ENCODE measurements around the gene RORC.
A peak's percentile ranks its signal among the peaks of the same experiment; 100 is the strongest.

RORC gene

DNA sequence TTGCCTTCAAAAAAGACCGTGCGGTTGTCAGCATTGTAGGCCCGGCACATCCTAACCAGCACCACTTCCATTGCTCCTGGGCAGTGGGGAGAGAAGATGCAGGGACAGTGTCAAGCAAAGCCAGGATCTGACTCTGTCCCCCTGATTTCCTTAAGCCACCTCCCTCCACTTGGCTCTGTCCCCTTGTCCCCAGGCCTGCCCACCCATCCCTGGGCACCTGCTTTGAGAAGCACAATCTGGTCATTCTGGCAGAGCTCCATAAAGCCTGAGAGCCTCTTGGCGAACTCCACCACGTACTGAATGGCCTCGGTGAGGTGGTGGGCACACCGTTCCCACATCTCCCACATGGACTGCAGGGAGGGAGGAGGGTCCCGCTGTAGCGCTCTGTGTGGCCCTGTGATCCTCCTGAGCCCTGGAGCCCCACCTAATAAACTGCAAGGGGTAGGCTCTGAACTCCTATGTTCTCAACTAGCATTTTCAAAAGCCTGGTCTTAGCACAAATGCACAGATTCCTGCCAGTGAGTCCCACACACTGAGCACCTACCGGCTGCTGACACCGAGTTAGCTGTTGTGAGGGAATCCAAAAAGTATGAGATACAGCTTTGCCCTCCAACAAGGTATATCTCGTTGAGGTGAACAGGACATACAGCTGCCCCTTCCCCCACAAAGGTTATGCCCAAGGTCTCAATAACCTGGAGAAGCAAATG is 18.2 kb downstream of the RORC start:
- H3K4me3 ChIP-seq (ENCODE audit: low read length), result no peak overlapping the region
- peaks cover 7% of the 10 kb centered on the region for H3K4me1 ChIP-seq (ENCODE audit: insufficient read depth, low read length)
- H3K9ac ChIP-seq (ENCODE audit: low read depth, low read length), result no peak overlapping the region
- no peak overlapping the region for H3K27ac ChIP-seq (ENCODE audit: low read depth, low read length)
- H3K27me3 ChIP-seq (ENCODE audit: insufficient read depth, low read length), result no peaks in the 10 kb centered on the region
- WGBS, result 91% methylated on average over 12 of the region's 12 CpGs
- no peaks in the 10 kb centered on the region for H3K36me3 ChIP-seq (ENCODE audit: insufficient read depth, low read length)
- H3K9me3 ChIP-seq (ENCODE audit: insufficient read depth, low read depth, low read length), result no peaks in the 10 kb centered on the region

DNA sequence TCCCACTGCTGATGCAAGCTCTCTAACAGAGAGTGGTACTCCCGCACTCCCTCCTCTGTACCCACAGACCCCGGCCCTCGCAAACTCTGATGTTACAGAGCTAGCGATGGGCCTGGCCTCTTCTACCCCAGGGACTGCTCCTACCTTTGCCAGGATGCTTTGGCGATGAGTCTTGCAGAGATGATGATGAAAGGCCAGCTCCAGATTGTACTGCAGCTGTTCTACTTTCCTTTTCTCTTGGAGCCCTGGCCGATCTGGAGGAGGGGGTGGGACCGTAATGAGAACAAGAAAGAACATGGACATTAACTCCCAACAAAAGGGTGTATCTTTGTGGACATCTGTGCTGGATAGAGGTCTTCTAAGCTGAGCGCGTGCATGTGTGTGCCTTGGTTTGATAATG is 20.4 kb downstream of the RORC start:
- no peaks in the 10 kb centered on the region for H3K36me3 ChIP-seq (ENCODE audit: insufficient read depth, low read length)
- WGBS, result 88% methylated on average over 8 of the region's 9 CpGs
- H3K9me3 ChIP-seq (ENCODE audit: insufficient read depth, low read depth, low read length), result no peaks in the 10 kb centered on the region
- no peak overlapping the region for H3K9ac ChIP-seq (ENCODE audit: low read depth, low read length)
- H3K27me3 ChIP-seq (ENCODE audit: insufficient read depth, low read length), result no peaks in the 10 kb centered on the region
- no peak overlapping the region for H3K4me3 ChIP-seq (ENCODE audit: low read length)
- peaks cover 7% of the 10 kb centered on the region for H3K4me1 ChIP-seq (ENCODE audit: insufficient read depth, low read length)
- no peak overlapping the region for H3K27ac ChIP-seq (ENCODE audit: low read depth, low read length)

DNA sequence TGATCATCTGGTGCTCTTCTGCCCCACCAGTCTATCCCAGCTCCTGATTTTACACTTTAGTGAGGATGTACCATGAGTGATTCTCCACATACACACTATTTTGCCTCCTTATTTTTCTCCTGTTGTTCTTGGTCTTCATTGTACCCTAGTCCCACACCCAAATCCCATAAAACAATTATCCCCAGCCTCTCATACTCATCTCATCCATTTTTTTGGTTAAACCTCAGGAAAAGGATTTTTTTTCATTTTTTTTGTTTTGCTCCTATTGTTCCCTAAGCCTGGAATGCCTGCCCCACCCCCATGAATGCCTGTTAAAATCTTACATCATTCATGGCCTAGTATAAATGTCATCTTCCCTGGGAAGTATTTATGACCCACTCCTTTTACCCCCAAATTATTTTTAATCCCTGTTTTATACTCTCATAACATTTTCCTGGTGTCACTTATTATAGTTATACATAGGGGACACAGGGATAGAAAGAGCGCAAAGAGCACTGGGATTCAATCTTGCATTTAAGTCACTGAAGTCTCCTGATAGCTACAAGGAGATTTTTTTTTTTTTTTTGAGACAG is 21.5 kb downstream of the RORC start:
- WGBS, result 100% methylated on average over 1 of the region's 1 CpG
- Histone ChIP-seq H3K4me1 (ENCODE audit: insufficient read depth, low read length) (peaks cover 7% of the 10 kb centered on the region), H3K9me3 (ENCODE audit: insufficient read depth, low read depth, low read length) (no peaks in the 10 kb centered on the region), H3K4me3 (ENCODE audit: low read length) (no peak overlapping the region), H3K36me3 (ENCODE audit: insufficient read depth, low read length) (no peaks in the 10 kb centered on the region), H3K27me3 (ENCODE audit: insufficient read depth, low read length) (no peaks in the 10 kb centered on the region), H3K27ac (ENCODE audit: low read depth, low read length) (0 out of 2 replicates have a peak overlapping the region, but pooled peaks have one; percentile 11), H3K9ac (ENCODE audit: low read depth, low read length) (no peak overlapping the region)

DNA sequence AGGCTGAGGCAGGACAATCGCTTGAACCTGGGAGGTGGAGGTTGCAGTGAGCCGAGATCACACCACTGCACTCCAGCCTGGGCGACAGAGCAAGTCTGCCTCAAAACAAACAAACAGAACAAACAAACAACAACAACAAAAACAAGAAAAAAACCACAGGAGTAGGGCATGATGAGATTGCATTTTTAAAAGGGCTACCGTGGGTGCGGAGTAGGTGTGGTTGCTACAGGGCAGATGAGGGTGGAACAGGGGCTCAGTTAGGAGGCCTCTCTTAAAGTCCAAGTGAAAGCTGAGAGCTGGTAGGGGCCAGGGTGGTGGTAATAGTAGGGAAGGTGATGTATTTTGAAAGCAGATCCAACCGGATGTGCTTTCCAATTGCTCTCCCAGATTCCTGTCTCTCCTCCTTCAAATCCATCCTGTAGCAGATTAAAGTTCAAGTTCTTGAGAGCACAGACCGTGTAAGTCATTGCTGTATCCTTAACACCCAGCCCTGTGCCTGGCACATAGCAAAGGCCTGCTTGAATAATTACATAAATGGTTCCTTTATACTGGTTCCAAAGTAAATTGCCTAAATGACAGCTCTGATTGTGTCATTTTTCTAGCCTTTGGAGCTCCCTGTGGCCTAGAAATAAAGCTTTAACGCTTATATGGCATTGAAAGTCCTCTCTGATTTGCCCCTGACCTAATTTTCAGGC is 22.2 kb downstream of the RORC start:
- WGBS, result 86% methylated on average over 7 of the region's 8 CpGs
- Histone ChIP-seq H3K9me3 (ENCODE audit: insufficient read depth, low read depth, low read length) (no peaks in the 10 kb centered on the region), H3K27ac (ENCODE audit: low read depth, low read length) (0 out of 2 replicates have a peak overlapping the region, but pooled peaks have one; percentile 11), H3K9ac (ENCODE audit: low read depth, low read length) (no peak overlapping the region), H3K27me3 (ENCODE audit: insufficient read depth, low read length) (no peaks in the 10 kb centered on the region), H3K4me1 (ENCODE audit: insufficient read depth, low read length) (peaks cover 7% of the 10 kb centered on the region), H3K36me3 (ENCODE audit: insufficient read depth, low read length) (no peaks in the 10 kb centered on the region), H3K4me3 (ENCODE audit: low read length) (no peak overlapping the region)

DNA sequence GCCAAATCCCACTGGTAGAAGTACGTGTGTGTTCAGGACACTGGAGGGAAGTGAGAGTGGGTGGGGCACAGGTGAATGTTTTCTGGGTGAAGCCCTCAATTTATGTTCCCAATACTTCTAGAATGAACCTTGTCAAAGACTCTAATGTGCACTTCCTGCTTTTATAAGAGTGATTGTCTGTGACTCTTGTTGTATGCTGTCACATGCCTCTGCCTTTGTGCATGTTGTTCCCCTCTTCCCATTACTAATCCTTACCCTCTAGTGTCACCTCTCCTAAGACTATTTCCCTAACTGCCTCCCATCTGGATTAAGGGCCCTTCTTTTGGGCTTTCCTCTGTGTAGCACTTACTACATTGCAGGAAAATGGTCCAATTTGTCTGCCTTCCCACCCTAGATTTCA is 23.8 kb downstream of the RORC start:
- Histone ChIP-seq H3K9ac (ENCODE audit: low read depth, low read length) (no peak overlapping the region), H3K4me1 (ENCODE audit: insufficient read depth, low read length) (peaks cover 7% of the 10 kb centered on the region), H3K27me3 (ENCODE audit: insufficient read depth, low read length) (no peaks in the 10 kb centered on the region), H3K9me3 (ENCODE audit: insufficient read depth, low read depth, low read length) (no peaks in the 10 kb centered on the region), H3K27ac (ENCODE audit: low read depth, low read length) (no peak overlapping the region), H3K4me3 (ENCODE audit: low read length) (no peak overlapping the region), H3K36me3 (ENCODE audit: insufficient read depth, low read length) (no peaks in the 10 kb centered on the region)
- WGBS, result 80% methylated on average over 1 of the region's 1 CpG

DNA sequence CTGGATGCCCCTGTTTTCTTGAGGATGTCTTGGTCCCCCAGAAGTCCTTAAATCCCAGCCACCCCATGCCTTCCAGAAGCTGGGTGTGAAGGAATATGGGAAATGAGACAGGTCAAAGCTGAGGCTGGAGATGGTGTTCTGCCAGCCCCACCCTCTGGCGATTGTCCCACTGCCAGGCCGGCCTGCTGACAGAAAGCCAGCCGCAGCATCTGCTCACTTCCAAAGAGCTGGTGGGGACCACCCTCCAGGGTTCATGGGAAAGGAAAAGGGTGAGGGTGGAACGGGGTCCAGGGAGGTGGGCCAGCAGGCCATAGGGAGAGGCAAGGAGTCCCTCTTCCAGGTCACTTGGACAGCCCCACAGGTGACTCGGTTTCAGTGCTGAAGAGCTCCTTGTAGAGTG is 24.5 kb downstream of the RORC start:
- Histone ChIP-seq H3K27me3 (ENCODE audit: insufficient read depth, low read length) (no peaks in the 10 kb centered on the region), H3K36me3 (ENCODE audit: insufficient read depth, low read length) (no peaks in the 10 kb centered on the region), H3K9me3 (ENCODE audit: insufficient read depth, low read depth, low read length) (no peaks in the 10 kb centered on the region), H3K4me1 (ENCODE audit: insufficient read depth, low read length) (peaks cover 7% of the 10 kb centered on the region), H3K9ac (ENCODE audit: low read depth, low read length) (no peak overlapping the region), H3K27ac (ENCODE audit: low read depth, low read length) (no peak overlapping the region), H3K4me3 (ENCODE audit: low read length) (no peak overlapping the region)
- 90% methylated on average over 5 of the region's 5 CpGs for WGBS

DNA sequence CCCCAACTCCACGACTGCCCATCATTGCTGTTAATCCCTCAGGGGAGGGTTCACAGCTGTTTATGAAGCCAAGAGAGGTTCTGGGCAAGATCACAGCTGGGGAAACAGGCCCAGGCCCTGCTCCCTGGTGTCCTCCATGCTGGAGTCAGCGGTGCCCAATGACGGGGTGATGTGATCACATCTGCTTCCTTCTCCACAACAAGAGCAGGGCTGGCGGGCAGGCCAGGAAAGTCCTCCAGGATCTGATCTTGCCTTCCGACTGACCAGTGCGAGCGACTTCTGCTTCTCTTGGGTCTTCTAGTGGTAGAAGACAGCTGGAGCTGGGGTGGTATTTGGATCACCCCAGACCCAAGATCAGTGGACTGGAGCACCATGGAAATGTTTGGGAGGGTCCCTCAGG is 25.4 kb downstream of the RORC start:
- Histone ChIP-seq H3K27ac (ENCODE audit: low read depth, low read length) (no peak overlapping the region), H3K27me3 (ENCODE audit: insufficient read depth, low read length) (no peaks in the 10 kb centered on the region), H3K4me3 (ENCODE audit: low read length) (no peak overlapping the region), H3K36me3 (ENCODE audit: insufficient read depth, low read length) (no peaks in the 10 kb centered on the region), H3K4me1 (ENCODE audit: insufficient read depth, low read length) (peaks cover 7% of the 10 kb centered on the region), H3K9ac (ENCODE audit: low read depth, low read length) (no peak overlapping the region), H3K9me3 (ENCODE audit: insufficient read depth, low read depth, low read length) (no peaks in the 10 kb centered on the region)
- WGBS, result 89% methylated on average over 7 of the region's 7 CpGs

DNA sequence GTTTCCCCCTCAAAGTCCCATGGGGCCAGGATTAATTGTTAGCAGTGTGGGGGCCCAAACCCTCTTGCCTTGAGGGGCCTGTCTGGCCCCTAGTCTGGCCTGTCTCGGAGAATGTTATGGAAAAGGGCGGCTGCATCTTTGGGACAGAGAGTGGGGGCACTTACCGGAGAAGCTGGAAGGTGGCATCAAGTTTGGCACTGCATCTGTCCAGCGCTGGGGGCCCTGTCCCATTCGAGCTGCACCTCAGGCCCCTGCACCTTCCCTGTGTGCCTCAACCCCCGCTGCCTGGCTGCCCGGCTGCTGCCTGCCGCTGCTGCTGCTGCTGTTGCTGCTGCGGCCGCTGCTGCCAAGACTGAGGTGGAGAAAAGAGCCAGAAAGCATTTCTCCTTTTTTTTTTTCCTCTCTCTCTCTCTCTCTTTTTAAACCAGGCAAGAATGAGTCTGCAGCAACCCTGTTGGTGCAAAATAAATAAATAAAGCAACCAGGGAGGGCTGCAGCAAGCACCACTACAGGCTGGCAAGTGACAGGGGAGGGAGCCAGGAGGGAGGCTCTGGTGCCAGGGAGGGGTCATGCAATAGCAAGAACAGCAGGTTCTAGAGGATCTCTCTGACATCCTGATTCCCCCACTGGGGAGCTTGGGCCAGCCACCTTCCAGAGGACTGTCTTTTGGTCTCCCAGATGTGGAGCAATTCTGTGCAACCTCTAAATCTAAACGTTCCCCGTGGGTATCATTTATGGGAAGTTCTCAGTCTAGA is 26.4 kb downstream of the RORC start, which contains the start of gene LINGO4:
Gene LINGO4 (minus strand): TSS at position 354 of the 755 bp plus-strand sequence. CDS start 2,715 bp downstream, outside the sequence.
- Histone ChIP-seq H3K27ac (ENCODE audit: low read depth, low read length) (no peak within 1 kb of the TSS), H3K4me3 (ENCODE audit: low read length) (no peak within 1 kb of the TSS), H3K27me3 (ENCODE audit: insufficient read depth, low read length) (no peaks in the 10 kb centered on the region), H3K9me3 (ENCODE audit: insufficient read depth, low read depth, low read length) (no peaks in the 10 kb centered on the region), H3K9ac (ENCODE audit: low read depth, low read length) (no peak within 1 kb of the TSS), H3K4me1 (ENCODE audit: insufficient read depth, low read length) (peaks cover 7% of the 10 kb centered on the region), H3K36me3 (ENCODE audit: insufficient read depth, low read length) (no peaks in the 10 kb centered on the region)
- WGBS, result 89% methylated on average over 12 of the region's 12 CpGs

DNA sequence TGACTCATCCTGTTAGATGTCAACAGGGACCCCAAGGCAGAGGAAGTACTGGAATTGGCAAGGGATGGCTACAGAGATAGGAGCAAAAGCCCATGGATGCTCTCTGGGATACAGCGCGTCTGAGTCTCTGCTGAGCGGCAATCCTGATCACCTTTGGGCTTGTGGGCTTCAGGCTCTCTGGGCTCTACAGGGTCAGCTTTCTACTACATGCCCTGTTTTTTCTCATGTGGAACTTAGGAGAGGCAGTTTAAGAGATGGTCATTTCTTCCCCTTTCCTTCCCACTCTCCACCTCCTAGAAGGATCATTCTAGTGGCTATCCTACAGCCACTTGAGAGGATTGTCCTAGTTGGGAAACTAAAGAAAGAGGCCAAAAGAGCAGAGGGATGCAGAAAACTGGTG is 27.7 kb downstream of the RORC start:
- H3K9ac ChIP-seq (ENCODE audit: low read depth, low read length), result no peak overlapping the region
- no peak overlapping the region for H3K27ac ChIP-seq (ENCODE audit: low read depth, low read length)
- no peaks in the 10 kb centered on the region for H3K27me3 ChIP-seq (ENCODE audit: insufficient read depth, low read length)
- H3K9me3 ChIP-seq (ENCODE audit: insufficient read depth, low read depth, low read length), result no peaks in the 10 kb centered on the region
- H3K4me1 ChIP-seq (ENCODE audit: insufficient read depth, low read length), result no peaks in the 10 kb centered on the region; the same call in 1 of the 2 replicates
- 95% methylated on average over 3 of the region's 3 CpGs for WGBS
- no peaks in the 10 kb centered on the region for H3K36me3 ChIP-seq (ENCODE audit: insufficient read depth, low read length)
- no peak overlapping the region for H3K4me3 ChIP-seq (ENCODE audit: low read length)

DNA sequence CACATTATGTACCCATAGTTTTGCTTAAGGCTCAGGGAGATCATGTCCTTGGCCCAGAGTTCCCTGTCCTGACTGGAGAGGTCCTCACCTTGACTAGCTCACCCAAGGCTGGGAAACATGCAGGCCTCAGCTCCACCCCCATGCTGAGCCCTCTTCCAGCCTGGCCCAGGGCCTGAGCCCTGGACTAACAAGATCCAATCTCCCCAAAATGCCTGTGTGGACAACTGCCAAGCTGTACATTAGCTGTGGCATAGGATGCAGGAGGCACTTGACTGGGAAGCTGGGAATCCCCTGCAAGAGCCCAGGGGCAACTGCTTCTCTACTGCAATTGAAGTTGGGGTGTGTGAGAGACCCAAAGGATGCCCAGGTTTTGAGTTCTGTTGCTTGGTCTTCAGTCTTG is 28.4 kb downstream of the RORC start:
- H3K9ac ChIP-seq (ENCODE audit: low read depth, low read length), result no peak overlapping the region
- no peaks in the 10 kb centered on the region; the same call in 1 of the 2 replicates for H3K4me1 ChIP-seq (ENCODE audit: insufficient read depth, low read length)
- no peaks in the 10 kb centered on the region for H3K9me3 ChIP-seq (ENCODE audit: insufficient read depth, low read depth, low read length)
- H3K4me3 ChIP-seq (ENCODE audit: low read length), result no peak overlapping the region
- no peaks in the 10 kb centered on the region for H3K27me3 ChIP-seq (ENCODE audit: insufficient read depth, low read length)
- no peaks in the 10 kb centered on the region for H3K36me3 ChIP-seq (ENCODE audit: insufficient read depth, low read length)
- H3K27ac ChIP-seq (ENCODE audit: low read depth, low read length), result no peak overlapping the region

DNA sequence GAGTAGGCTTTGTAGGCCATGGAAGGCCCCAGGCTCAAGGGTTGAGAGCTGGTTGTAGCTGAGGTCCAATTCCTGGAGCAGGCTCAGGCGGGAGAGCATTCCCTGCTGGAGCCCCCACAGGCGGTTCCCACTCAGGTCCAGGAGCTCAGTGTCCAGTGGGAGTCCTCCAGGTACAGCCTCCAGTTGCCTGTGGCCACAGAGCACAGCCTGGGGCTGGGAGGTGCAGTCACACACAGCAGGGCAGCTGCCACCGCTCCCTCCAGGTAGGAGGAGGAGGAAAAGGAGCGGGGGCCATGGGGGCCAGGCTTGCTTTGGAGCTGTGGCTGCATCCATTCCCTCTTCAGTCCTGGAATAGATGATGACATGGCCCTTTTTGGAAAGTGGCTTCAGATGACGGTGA is 29.2 kb downstream of the RORC start:
- Histone ChIP-seq H3K27me3 (ENCODE audit: insufficient read depth, low read length) (no peaks in the 10 kb centered on the region), H3K27ac (ENCODE audit: low read depth, low read length) (no peak overlapping the region), H3K36me3 (ENCODE audit: insufficient read depth, low read length) (no peaks in the 10 kb centered on the region), H3K9me3 (ENCODE audit: insufficient read depth, low read depth, low read length) (no peaks in the 10 kb centered on the region), H3K4me1 (ENCODE audit: insufficient read depth, low read length) (no peaks in the 10 kb centered on the region; the same call in 1 of the 2 replicates), H3K9ac (ENCODE audit: low read depth, low read length) (no peak overlapping the region), H3K4me3 (ENCODE audit: low read length) (no peak overlapping the region)
- 90% methylated on average over 5 of the region's 5 CpGs for WGBS

Measured in HUES64 (cell line).